H1 (cell line): ENCODE data around the gene OTOP1. TPM values are rescaled to one million over a fixed set of nuclear protein-coding genes. Genes with fewer than 3 reads are reported as not detected.

ENCODE experiments used
- CTCF ChIA-PET: fragments of 300-600 bp; sonication (Branson Sonifier 250); formaldehyde crosslinking; loops from one replicate; lab custom pipeline; 2021; ENCODE audit not compliant: partially characterized antibody; lab: Charles Lee
- POLR2A ChIA-PET: fragments of 300-600 bp; sonication (Branson Sonifier 250); formaldehyde crosslinking; loops from one replicate; lab custom pipeline; 2021; ENCODE audit warnings: inconsistent platforms; ENCODE audit not compliant: partially characterized antibody; lab: Charles Lee
- DNase-seq, 2 experiments: peaks; one replicate each; pipeline versions ENCODE4 v3.0.0 to v3.0.0-alpha.2; 2010 to 2022; ENCODE audit warnings: low spot score in 2 of 2, low read depth in 1 of 2, mixed read lengths in 1 of 2
- FAIRE-seq: peaks from 2 replicates; lab custom pipeline; 2011; peaks lifted over from hg19 to GRCh38; lab: Jason Lieb, UNC
- H2AFZ ChIP-seq: 2 replicates; pipeline ENCODE4 v1.8.1; 2012; ENCODE audit warnings: low read length, inconsistent platforms
- H2AK5ac ChIP-seq: 2 replicates; pipeline ENCODE4 v1.6.1; 2013; ENCODE audit warnings: low read depth, low read length
- H2BK120ac ChIP-seq: replicated peaks from 2 replicates; pipeline ENCODE3; 2013; ENCODE audit warnings: low read depth, low read length, inconsistent platforms
- H2BK12ac ChIP-seq: 2 replicates; pipeline ENCODE4 v1.6.1; 2013; ENCODE audit warnings: low read depth, low read length
- H2BK15ac ChIP-seq: 2 replicates; pipeline ENCODE4 v1.6.1; 2013; ENCODE audit warnings: low read length
- H2BK20ac ChIP-seq: 2 replicates; pipeline ENCODE4 v1.6.1; 2013; ENCODE audit warnings: low read length
- H2BK5ac ChIP-seq: 2 replicates; pipeline ENCODE4 v1.6.1; 2013; ENCODE audit warnings: low read depth, low read length
- H3K14ac ChIP-seq: 2 replicates; pipeline ENCODE4 v1.6.1; 2013; ENCODE audit warnings: inconsistent platforms; ENCODE audit not compliant: insufficient read length
- H3K18ac ChIP-seq: 2 replicates; pipeline ENCODE4 v1.6.1; 2013; ENCODE audit warnings: low read length; ENCODE audit errors: extremely low read depth
- H3K23ac ChIP-seq: 2 replicates; pipeline ENCODE4 v1.6.1; 2013; ENCODE audit warnings: inconsistent platforms; ENCODE audit not compliant: insufficient read length
- H3K23me2 ChIP-seq: 2 replicates; pipeline ENCODE4 v1.6.1; 2013; ENCODE audit warnings: low read depth, low read length
- H3K27ac ChIP-seq: 2 replicates; pipeline ENCODE4 v1.6.1; 2011; ENCODE audit warnings: low read depth, low read length, inconsistent platforms
- H3K27me3 ChIP-seq, 4 experiments: replicated peaks in 1 of 4; 1 replicate in 1 of 4; 2 replicates in 3 of 4; pipeline versions ENCODE4 v1.6.1 to v1.8.1; 2011 to 2013; ENCODE audit warnings: low read length in 3 of 4, mild to moderate bottlenecking in 3 of 4, inconsistent platforms in 2 of 4, mixed read lengths in 2 of 4, moderate library complexity in 1 of 4; ENCODE audit not compliant: control insufficient read depth in 3 of 4, insufficient read depth in 3 of 4; ENCODE audit errors: extremely low read depth in 1 of 4
- H3K36me3 ChIP-seq, 4 experiments: 2 replicates each; pipeline versions ENCODE4 v1.6.1 to v1.8.1; 2011 to 2013; ENCODE audit warnings: mild to moderate bottlenecking in 4 of 4, low read length in 3 of 4, moderate library complexity in 2 of 4, control low read depth in 1 of 4, inconsistent platforms in 1 of 4; ENCODE audit not compliant: insufficient read depth in 4 of 4, control insufficient read depth in 2 of 4
- H3K4ac ChIP-seq: replicated peaks from 2 replicates; pipeline ENCODE3; 2013; ENCODE audit warnings: low read length, low read depth, mixed read lengths, inconsistent platforms; ENCODE audit not compliant: insufficient read length
- H3K4me1 ChIP-seq, 4 experiments: replicated peaks in 1 of 4; 1 replicate in 1 of 4; 2 replicates in 3 of 4; pipeline versions ENCODE4 v1.6.1 to v1.8.1; 2011 to 2013; ENCODE audit warnings: low read length in 3 of 4, inconsistent platforms in 2 of 4, mixed read lengths in 1 of 4; ENCODE audit not compliant: insufficient read depth in 4 of 4, control insufficient read depth in 3 of 4
- H3K4me2 ChIP-seq, 2 experiments: 2 replicates each; pipeline versions ENCODE4 v1.6.1 to v1.8.1; 2011 to 2013; ENCODE audit warnings: low read depth in 2 of 2, low read length in 2 of 2, control low read depth in 1 of 2, inconsistent platforms in 1 of 2, mild to moderate bottlenecking in 1 of 2; ENCODE audit not compliant: insufficient read depth in 1 of 2
- H3K4me3 ChIP-seq, 4 experiments: fragments of 200-600, 300-600 bp in 1 of 4; sonication (generic), shearing (Covaris generic), sonication (Bioruptor Twin) in 1 of 4; 2 replicates each; pipeline versions ENCODE4 v1.5.1 to v1.8.1; 2011 to 2016; ENCODE audit warnings: low read length in 4 of 4, low read depth in 3 of 4, control low read depth in 2 of 4, inconsistent platforms in 2 of 4, mild to moderate bottlenecking in 2 of 4, mixed read lengths in 1 of 4, moderate library complexity in 1 of 4; ENCODE audit not compliant: insufficient read depth in 2 of 4; ENCODE audit errors: extremely low read depth in 1 of 4
- H3K56ac ChIP-seq: replicated peaks from 2 replicates; pipeline ENCODE3; 2013; ENCODE audit warnings: low read depth, mild to moderate bottlenecking, mixed read lengths, low read length, inconsistent platforms; ENCODE audit not compliant: insufficient read length
- H3K79me1 ChIP-seq: 2 replicates; pipeline ENCODE4 v1.6.1; 2013; ENCODE audit warnings: low read depth, low read length, control low read depth
- H3K79me2 ChIP-seq, 2 experiments: 2 replicates each; pipeline versions ENCODE4 v1.6.1 to v1.8.1; 2012 to 2013; ENCODE audit warnings: low read length in 2 of 2, mild to moderate bottlenecking in 2 of 2, inconsistent platforms in 1 of 2; ENCODE audit not compliant: insufficient read depth in 2 of 2, control insufficient read depth in 1 of 2
- H3K9ac ChIP-seq, 4 experiments: replicated peaks in 1 of 4; 1 replicate in 1 of 4; 2 replicates in 3 of 4; pipeline versions ENCODE4 v1.6.1 to v1.8.1; 2011 to 2013; ENCODE audit warnings: low read depth in 3 of 4, low read length in 3 of 4, control low read depth in 2 of 4, mild to moderate bottlenecking in 2 of 4, moderate library complexity in 2 of 4, inconsistent platforms in 1 of 4; ENCODE audit errors: extremely low read depth in 1 of 4
- H3K9me3 ChIP-seq, 2 experiments: 2 replicates each; pipeline versions ENCODE4 v1.6.1 to v1.8.1; 2012 to 2013; ENCODE audit warnings: mild to moderate bottlenecking in 2 of 2, moderate library complexity in 2 of 2, control low read depth in 1 of 2, inconsistent platforms in 1 of 2, low read depth in 1 of 2, low read length in 1 of 2, mixed read lengths in 1 of 2; ENCODE audit not compliant: insufficient read depth in 2 of 2
- H4K20me1 ChIP-seq, 2 experiments: replicated peaks in 1 of 2; 2 replicates each; pipeline versions ENCODE3 to v1.8.1; 2011 to 2013; ENCODE audit warnings: inconsistent platforms in 2 of 2, low read length in 2 of 2, mild to moderate bottlenecking in 1 of 2; ENCODE audit not compliant: insufficient read depth in 2 of 2, control insufficient read depth in 1 of 2
- H4K5ac ChIP-seq: 2 replicates; pipeline ENCODE4 v1.6.1; 2013; ENCODE audit warnings: low read length, low read depth, mixed read lengths, inconsistent platforms; ENCODE audit not compliant: insufficient read length
- H4K8ac ChIP-seq: 2 replicates; pipeline ENCODE4 v1.8.0; 2013; ENCODE audit warnings: mild to moderate bottlenecking, moderate library complexity, low read length, inconsistent platforms; ENCODE audit not compliant: insufficient read depth; ENCODE audit errors: extremely low read depth
- H4K91ac ChIP-seq: replicated peaks from 2 replicates; pipeline ENCODE3; 2013; ENCODE audit warnings: low read length, mixed read lengths, inconsistent platforms; ENCODE audit not compliant: insufficient read length
- CBX5 ChIP-seq: fragments of 300-800, 300-1000 bp; sonication (generic); IDR thresholded peaks from 2 replicates; pipeline ENCODE4 v1.7.1; 2016; ENCODE audit warnings: antibody characterized with exemption, low read length, low read depth
- GTF2F1 ChIP-seq: IDR thresholded peaks from 2 replicates; pipeline ENCODE4 v1.6.1; 2012; ENCODE audit warnings: low read depth, low read length, improper control_type of control experiment, borderline replicate concordance
- TCF12 ChIP-seq: IDR thresholded peaks from 2 replicates; pipeline ENCODE4 v1.6.1; 2011; ENCODE audit warnings: low read depth, mild to moderate bottlenecking, low read length
- WGBS, 2 experiments: shearing (Covaris generic) in 1 of 2; methylation state at CpG; one replicate each; pipeline versions ENCODE4 v1.1.6 to v1.1.7; 2013 to 2015; ENCODE audit warnings: low lambda C conversion rate in 2 of 2, mixed read lengths in 2 of 2, inconsistent platforms in 1 of 2, low coverage in 1 of 2, missing lambda C conversion rate in 1 of 2; ENCODE audit not compliant: insufficient replicate concordance in 2 of 2, insufficient coverage in 1 of 2, insufficient read length in 1 of 2; ENCODE audit errors: extremely low coverage in 1 of 2, missing lambda C conversion rate in 1 of 2; 5-methylcytosine and 5-hydroxymethylcytosine counted together
- polyA plus RNA-seq, 7 experiments: library from polyadenylated mRNA; depleted of rRNA in 3 of 7; stranded (reverse) in 5 of 7; unstranded in 2 of 7; fragments of >200 nt in 5 of 7; fragments of 200-250 nt in 2 of 7; gene quantifications; 1 replicate in 5 of 7; 2 replicates in 1 of 7; 4 replicates in 1 of 7; pipeline versions ENCODE4 v1.2.1 to v1.2.3, GENCODE V29; 2011 to 2013; ENCODE audit warnings: missing spikeins in 2 of 7, mixed read lengths in 2 of 7
- total RNA-seq: library from RNA; stranded (reverse); fragmentation: NEBNext Ultra II Directional; extraction: Animal tissue kit (Norgen Biotek cat#: 25700); gene quantifications from 2 replicates; pipeline ENCODE4 v1.2.1, GENCODE V29; 2021

The OTOP1 gene
- total and polyA plus RNA-seq, 2 of the 8 experiments (the other 6 are each of a cell fraction or from before 2014, with no cell fraction given) = not detected

DNA sequence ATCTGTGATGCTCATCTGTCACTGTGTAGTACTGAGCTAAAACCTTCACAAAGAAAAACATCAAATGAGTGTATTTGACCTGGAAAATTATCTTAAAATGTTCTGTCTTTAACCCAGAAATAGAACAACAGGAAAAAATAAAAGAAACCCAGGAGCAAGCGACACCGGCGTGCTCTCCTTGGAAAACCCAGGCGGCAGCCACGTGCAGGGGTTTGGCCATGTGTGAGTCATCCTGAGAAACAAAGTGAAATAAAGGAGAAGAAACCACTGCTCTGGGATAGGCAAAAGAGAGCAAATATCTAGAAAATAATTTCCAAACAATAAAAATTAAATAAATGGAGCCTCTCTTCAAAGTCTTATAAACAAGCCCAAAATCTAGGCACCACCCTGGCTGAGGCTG, 41.3 kb upstream of the OTOP1 start:
- H3K4me1 ChIP-seq = no peaks in the 10 kb centered on the region
- no peak overlapping the region for H3K4me2 ChIP-seq
- ChIA-PET POLR2A (no interaction called here), CTCF (interaction anchor here (0.7 to 0.9 kb wide), 2 partner anchors 71 to 139 kb away, joined by 3 read pairs; no protein-coding TSS in a partner anchor)
- H4K8ac ChIP-seq = no peak overlapping the region
- no peak overlapping the region for H2BK15ac ChIP-seq
- WGBS, 2 experiments = 87% methylated on average over 5 of the region's 5 CpGs; no CpG with 5 or more reads in 1 of the 2 experiments
- H3K4me3 ChIP-seq = no peak overlapping the region
- H3K36me3 ChIP-seq = peaks cover 5 to 43% (median 20%) of the 10 kb centered on the region in 4 experiments; a peak in 7 of 8 replicates
- H3K9ac ChIP-seq = no peak overlapping the region
- DNase-seq (no peak), FAIRE-seq (no peak)
- no peak overlapping the region for H4K91ac ChIP-seq
- no peak overlapping the region for H2BK120ac ChIP-seq
- H3K79me1 ChIP-seq = no peaks in the 10 kb centered on the region
- no peak overlapping the region for H3K14ac ChIP-seq
- no peak overlapping the region for H2BK5ac ChIP-seq
- H4K5ac ChIP-seq = no peak overlapping the region
- H3K79me2 ChIP-seq = no peaks in the 10 kb centered on the region
- H3K27me3 ChIP-seq = peaks cover 0 to 2% (median 0%) of the 10 kb centered on the region in 4 experiments; a peak in 1 of 7 replicates
- H2BK12ac ChIP-seq = no peak overlapping the region
- H3K4ac ChIP-seq = no peak overlapping the region
- no peaks in the 10 kb centered on the region for H3K9me3 ChIP-seq
- H3K23me2 ChIP-seq = no peaks in the 10 kb centered on the region
- no peak overlapping the region for H3K18ac ChIP-seq
- no peak for TF ChIP-seq GTF2F1
- no peak for TF ChIP-seq TCF12
- TF ChIP-seq CBX5 = no peak
- no peak overlapping the region for H2AFZ ChIP-seq
- no peak overlapping the region for H2BK20ac ChIP-seq
- no peak overlapping the region for H3K27ac ChIP-seq
- H3K23ac ChIP-seq = no peak overlapping the region
- no peak overlapping the region for H2AK5ac ChIP-seq
- H4K20me1 ChIP-seq = peaks cover 2% of the 10 kb centered on the region in 2 experiments
- no peak overlapping the region for H3K56ac ChIP-seq
